Measurements from ENCODE around the gene CANT1.
"Not testable (repeated sequence)": the region's sequence is repeated elsewhere in the genome, so short reads cannot be mapped to it uniquely, and the experiment has no call there.

The CANT1 gene

GRCh38 chr17:78966910-78967600 is 42.5 kb downstream of the CANT1 start:
- DNase-seq (ENCODE audit: low spot score) = no peak
- no peak for TF ChIP-seq CTCF (IDR thresholded peaks at IDR 0.05; ENCODE audit: extremely low read depth, missing control alignments)

GRCh38 chr17:78966123-78966813 is 43.3 kb downstream of the CANT1 start:
- TF ChIP-seq CTCF (IDR thresholded peaks at IDR 0.05; ENCODE audit: extremely low read depth, missing control alignments) = no peak
- DNase-seq (ENCODE audit: low spot score) = no peak

- no peak for TF ChIP-seq CTCF (IDR thresholded peaks at IDR 0.05; ENCODE audit: extremely low read depth, missing control alignments)
- DNase-seq (ENCODE audit: low spot score) = no peak
Measured at GRCh38 chr17:78965491-78965924, 44.1 kb downstream of the CANT1 start.

GRCh38 chr17:78963378-78963777 is 46.2 kb downstream of the CANT1 start:
- no peak for TF ChIP-seq CTCF (IDR thresholded peaks at IDR 0.05; ENCODE audit: extremely low read depth, missing control alignments)
- no peak for DNase-seq (ENCODE audit: low spot score)

GRCh38 chr17:78962984-78963348 is 46.6 kb downstream of the CANT1 start:
- not testable (repeated sequence) for DNase-seq (ENCODE audit: low spot score)

GRCh38 chr17:78962345-78962983 is 47.1 kb downstream of the CANT1 start:
- DNase-seq (ENCODE audit: low spot score) = no peak
- no peak for TF ChIP-seq CTCF (IDR thresholded peaks at IDR 0.05; ENCODE audit: extremely low read depth, missing control alignments)

GRCh38 chr17:78961571-78961970 is 48.0 kb downstream of the CANT1 start:
- TF ChIP-seq CTCF (IDR thresholded peaks at IDR 0.05; ENCODE audit: extremely low read depth, missing control alignments) = no peak
- DNase-seq (ENCODE audit: low spot score) = no peak

Data from GM20000 (cell line).